Measurements from ENCODE around the gene KCP. TPM values are rescaled to one million over a fixed set of nuclear protein-coding genes. Genes with fewer than 3 reads are reported as not detected.

KCP gene
- total RNA-seq, 1 experiment from 2014 or later = not detected

DNA sequence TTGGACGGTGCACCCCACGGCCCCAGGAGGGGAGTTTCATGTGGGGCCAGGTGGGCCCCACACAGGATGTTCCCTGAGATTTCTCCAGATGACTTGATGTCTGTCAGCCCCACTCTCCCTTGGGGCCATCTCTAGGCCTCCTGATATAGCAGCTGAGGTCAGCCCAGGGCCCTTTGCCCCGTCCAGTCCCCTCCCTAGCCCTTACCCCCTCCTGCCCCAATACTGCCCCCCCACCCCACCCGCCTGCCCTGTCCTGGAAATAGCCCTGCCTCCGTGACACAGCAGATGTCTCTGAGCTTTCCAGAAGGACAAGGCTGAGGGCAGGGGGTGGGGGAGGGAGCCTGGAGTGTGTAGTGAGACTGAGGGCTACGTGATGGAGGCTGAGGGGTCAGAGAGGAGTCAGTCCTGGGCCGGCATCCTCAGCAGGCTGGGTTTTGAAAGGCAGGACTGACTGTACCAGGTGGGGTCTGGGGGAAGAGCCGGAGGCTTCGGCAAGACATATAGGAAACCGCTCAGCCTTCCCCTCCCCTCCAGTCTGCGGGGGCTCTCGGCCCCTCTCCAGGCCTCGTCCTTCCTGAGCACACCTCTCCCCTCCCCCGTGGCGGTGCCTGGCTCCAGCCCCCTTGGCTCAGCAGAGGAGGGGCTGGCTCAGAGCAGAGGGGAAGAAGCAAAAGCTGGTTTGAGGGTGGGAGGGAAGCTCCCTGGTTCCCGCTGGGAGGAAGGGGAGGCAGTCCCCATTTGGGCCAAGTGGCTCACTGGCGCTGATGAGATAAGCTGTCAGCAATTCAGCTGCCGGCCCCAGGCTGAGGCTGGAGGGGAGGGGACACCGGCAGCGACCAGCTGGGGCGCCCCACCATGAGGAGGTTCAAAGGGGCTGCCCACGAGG lies 78.3 kb downstream of the KCP start:
- DNase-seq (ENCODE audit: extremely low read depth, low read depth) = no peak

- DNase-seq (ENCODE audit: extremely low read depth, low read depth) = no peak
Measured at GRCh38 chr7:128831178-128831993, 79.1 kb downstream of the KCP start.

- peak; percentile 11 for DNase-seq (ENCODE audit: extremely low read depth, low read depth)
Measured at GRCh38 chr7:128830231-128831177, 80.0 kb downstream of the KCP start, which contains the start of gene FLNC. TSS of gene FLNC (plus strand) at chr7:128830406. CDS start at chr7:128830638, 232 bp downstream.

DNA sequence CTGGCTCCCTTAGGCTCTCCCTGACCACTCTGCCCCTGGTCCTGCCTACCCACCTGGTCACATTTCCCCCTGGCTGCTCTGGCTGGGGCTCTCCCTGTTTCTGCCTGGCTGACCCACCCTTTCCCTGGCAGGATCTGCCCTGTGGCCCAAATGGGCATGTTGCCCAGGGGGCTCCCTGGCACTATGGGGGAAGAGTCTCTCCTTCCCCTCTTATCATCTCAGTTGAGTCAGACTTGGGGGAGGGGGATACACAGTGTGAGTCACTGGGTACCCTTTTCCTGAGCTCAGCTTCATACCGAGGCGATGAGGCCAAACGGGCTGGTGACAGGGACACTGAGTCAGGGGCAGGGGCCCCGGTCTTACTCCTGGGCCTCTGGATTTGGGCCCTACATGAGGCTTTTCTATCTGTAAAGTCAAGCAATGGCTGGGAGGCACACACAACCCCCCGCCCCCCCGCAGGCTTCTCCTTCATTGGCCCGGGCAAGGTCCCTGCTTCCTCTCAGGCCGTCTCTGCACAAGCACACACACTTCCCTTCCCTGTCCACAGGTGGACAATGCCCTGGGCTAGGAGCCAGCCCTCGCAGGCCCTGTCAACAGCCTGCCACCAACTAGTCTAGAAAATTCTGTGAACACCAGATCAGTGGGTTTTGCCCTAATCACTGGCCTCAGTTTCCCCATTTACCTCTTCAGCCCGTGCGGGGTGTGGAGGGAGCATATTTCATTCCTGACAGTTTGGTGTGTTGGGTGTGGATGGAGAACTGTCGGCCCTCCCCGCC lies 80.9 kb downstream of the KCP start:
- DNase-seq (ENCODE audit: extremely low read depth, low read depth) = no peak

DNA sequence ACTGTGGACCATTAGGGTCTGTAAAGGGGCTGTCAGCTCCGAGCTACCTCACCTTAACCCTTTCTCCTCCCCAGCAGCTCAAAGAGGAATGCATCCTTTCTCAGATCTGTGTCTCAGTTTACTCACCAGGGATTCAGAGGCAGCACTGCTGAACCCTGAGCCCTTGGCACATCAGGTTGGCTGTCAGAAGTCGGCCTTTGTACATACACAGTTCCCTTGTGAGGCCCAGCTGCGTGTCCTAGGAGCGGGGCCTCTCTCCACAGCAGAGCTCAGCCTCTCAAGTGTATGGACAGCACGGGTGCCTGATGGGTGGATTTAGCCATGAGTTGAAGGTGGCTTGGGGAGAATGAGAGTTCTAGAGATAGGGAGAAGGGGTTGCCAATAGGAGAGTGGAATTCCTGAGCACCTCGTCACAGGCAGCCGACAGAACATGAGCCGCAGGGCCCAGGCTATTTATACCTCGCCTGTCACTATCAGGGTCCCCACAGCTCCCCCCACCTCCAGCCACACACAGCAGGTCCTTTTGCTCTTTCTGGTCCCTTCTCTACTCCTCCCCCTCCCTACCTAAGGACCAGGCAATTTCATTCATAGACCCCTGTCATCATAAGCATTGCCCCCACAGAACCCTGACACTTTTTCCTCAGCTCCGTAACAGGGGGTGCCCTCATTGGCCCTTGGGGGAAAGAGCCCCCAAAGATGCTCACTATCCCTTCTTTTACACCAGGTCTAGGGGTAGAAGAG lies 82.4 kb downstream of the KCP start:
- no peak for DNase-seq (ENCODE audit: extremely low read depth, low read depth)

DNA sequence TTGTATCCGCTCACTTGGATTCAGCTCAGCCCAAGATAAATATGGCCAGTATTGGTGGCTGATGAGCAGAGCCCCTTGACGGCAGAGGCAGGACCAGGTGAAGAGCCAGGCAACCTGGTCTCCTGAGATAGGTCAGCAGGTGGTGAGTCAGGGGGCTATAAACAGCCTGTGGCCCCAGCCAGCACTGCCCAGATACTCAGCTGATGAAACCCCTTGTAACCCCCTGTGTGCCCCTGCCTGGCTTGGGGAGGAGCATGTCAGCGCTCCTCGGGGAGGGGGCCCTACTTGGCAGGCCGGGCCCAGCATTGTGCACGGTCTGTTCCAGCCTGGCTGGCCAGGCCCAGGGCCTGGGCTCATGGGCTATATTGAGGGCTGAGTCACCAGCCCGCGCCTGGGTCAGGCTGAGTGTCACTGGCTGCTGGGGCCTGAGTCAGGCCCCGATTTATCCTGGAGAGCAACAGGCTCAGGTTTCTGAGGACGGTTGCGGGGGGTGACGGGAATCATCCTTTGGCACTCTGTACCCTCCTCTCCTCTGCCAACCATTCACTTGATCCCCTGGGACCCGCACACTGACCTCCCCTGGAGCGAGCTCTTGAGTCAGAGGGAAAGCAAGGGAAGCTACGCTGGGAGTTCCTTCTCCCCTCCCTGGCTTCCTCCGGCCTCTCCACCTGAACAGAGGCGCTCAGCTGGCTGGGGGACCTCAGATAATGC lies 83.1 kb downstream of the KCP start:
- DNase-seq (ENCODE audit: extremely low read depth, low read depth) = peak; percentile 13

GRCh38 chr7:128826916-128827247 lies 83.6 kb downstream of the KCP start:
- no peak for DNase-seq (ENCODE audit: extremely low read depth, low read depth)

Other genes starting within 250 kb of the KCP start
- 0.03 and 0.17 TPM in 2 replicates for gene GARIN1A, start 238.4 kb downstream of the KCP start, total RNA-seq (2014; rRNA removed; shearing (Covaris generic))
- gene CALU, start 171.3 kb downstream of the KCP start, total RNA-seq (2014; rRNA removed; shearing (Covaris generic)) = 172 and 189 TPM in 2 replicates
- gene OPN1SW, start 134.9 kb downstream of the KCP start, total RNA-seq (2014; rRNA removed; shearing (Covaris generic)) = not detected in 2 replicates
- gene CCDC136, start 118.7 kb downstream of the KCP start, total RNA-seq (2014; rRNA removed; shearing (Covaris generic)) = 0.61 and 0.87 TPM in 2 replicates
- gene FLNC, start 80.3 kb downstream of the KCP start, total RNA-seq (2014; rRNA removed; shearing (Covaris generic)) = 0.57 and 0.69 TPM in 2 replicates
- gene ATP6V1F, start 47.9 kb downstream of the KCP start, total RNA-seq (2014; rRNA removed; shearing (Covaris generic)) = 68.0 and 78.5 TPM in 2 replicates
- 6.5 and 9.3 TPM in 2 replicates for gene IRF5, start 27.2 kb upstream of the KCP start, total RNA-seq (2014; rRNA removed; shearing (Covaris generic))
- 55.6 and 60.4 TPM in 2 replicates for gene TNPO3, start 144.4 kb upstream of the KCP start, total RNA-seq (2014; rRNA removed; shearing (Covaris generic))
- gene TSPAN33, start 234.0 kb upstream of the KCP start, total RNA-seq (2014; rRNA removed; shearing (Covaris generic)) = 6.4 and 7.6 TPM in 2 replicates

Measured in NCI-H460 (cell line).